Measurements from ENCODE around the gene MALT1.

The MALT1 gene

GRCh38 chr18:58635891-58636290 lies 35.4 kb upstream of the MALT1 start:
- Histone ChIP-seq H3K4me1 (ENCODE audit: control extremely low read depth in 1 of 4, control insufficient read depth in 4 of 4, insufficient read depth in 4 of 4, low read length in 3 of 4) (peaks cover 4 to 28% (median 9%) of the 10 kb centered on the region in 4 experiments), H3K36me3 (ENCODE audit: control insufficient read depth in 4 of 4, insufficient read depth in 4 of 4, low read length in 3 of 4) (no peaks in the 10 kb centered on the region), H3K27me3 (replicated peaks in 2 of 5; ENCODE audit: control insufficient read depth in 4 of 5, insufficient read depth in 5 of 5, low read length in 4 of 5) (no peaks in the 10 kb centered on the region), H3K9me3 (ENCODE audit: control extremely low read depth in 1 of 5, control insufficient read depth in 4 of 5, insufficient read depth in 2 of 5, low read depth in 1 of 5, low read length in 4 of 5) (no peaks in the 10 kb centered on the region), H3K27ac (ENCODE audit: insufficient read depth in 1 of 2, low read depth in 1 of 2, low read length in 2 of 2, poor library complexity in 1 of 2, severe bottlenecking in 2 of 2) (no peak overlapping the region), H3K4me3 (ENCODE audit: control insufficient read depth in 1 of 7, extremely low read depth in 1 of 7, insufficient read depth in 4 of 7, low read depth in 2 of 7, low read length in 6 of 7) (no peak overlapping the region)
- 82% methylated on average over 2 of the region's 4 CpGs for WGBS (ENCODE audit: insufficient coverage)
- ChIA-PET POLR2A (no interaction called here), CTCF (no interaction called here)
- DNase-seq: peak in 2 of 3 donors; percentile 10 to 29

GRCh38 chr18:58637197-58637596 lies 34.1 kb upstream of the MALT1 start:
- H3K9me3 ChIP-seq (ENCODE audit: control extremely low read depth in 1 of 5, control insufficient read depth in 4 of 5, insufficient read depth in 2 of 5, low read depth in 1 of 5, low read length in 4 of 5): no peaks in the 10 kb centered on the region
- H3K27me3 ChIP-seq (replicated peaks in 2 of 5; ENCODE audit: control insufficient read depth in 4 of 5, insufficient read depth in 5 of 5, low read length in 4 of 5): no peaks in the 10 kb centered on the region
- WGBS (ENCODE audit: insufficient coverage): 99% methylated on average over 6 of the region's 6 CpGs
- ChIA-PET POLR2A (interaction anchor here (0.6 kb wide), 1 partner anchor 36 kb away, joined by 3 read pairs; no protein-coding TSS in a partner anchor), CTCF (no interaction called here)
- no peak for DNase-seq
- no peak overlapping the region for H3K4me3 ChIP-seq (ENCODE audit: control insufficient read depth in 1 of 7, extremely low read depth in 1 of 7, insufficient read depth in 4 of 7, low read depth in 2 of 7, low read length in 6 of 7)
- H3K4me1 ChIP-seq (ENCODE audit: control extremely low read depth in 1 of 4, control insufficient read depth in 4 of 4, insufficient read depth in 4 of 4, low read length in 3 of 4): peaks cover 4 to 28% (median 9%) of the 10 kb centered on the region in 4 experiments
- no peaks in the 10 kb centered on the region for H3K36me3 ChIP-seq (ENCODE audit: control insufficient read depth in 4 of 4, insufficient read depth in 4 of 4, low read length in 3 of 4)
- H3K27ac ChIP-seq (ENCODE audit: insufficient read depth in 1 of 2, low read depth in 1 of 2, low read length in 2 of 2, poor library complexity in 1 of 2, severe bottlenecking in 2 of 2): no peak overlapping the region

- Histone ChIP-seq H3K4me3 (ENCODE audit: control insufficient read depth in 1 of 7, extremely low read depth in 1 of 7, insufficient read depth in 4 of 7, low read depth in 2 of 7, low read length in 6 of 7) (no peak overlapping the region), H3K4me1 (ENCODE audit: control extremely low read depth in 1 of 4, control insufficient read depth in 4 of 4, insufficient read depth in 4 of 4, low read length in 3 of 4) (peaks cover 4 to 28% (median 9%) of the 10 kb centered on the region in 4 experiments), H3K27me3 (replicated peaks in 2 of 5; ENCODE audit: control insufficient read depth in 4 of 5, insufficient read depth in 5 of 5, low read length in 4 of 5) (no peaks in the 10 kb centered on the region), H3K36me3 (ENCODE audit: control insufficient read depth in 4 of 4, insufficient read depth in 4 of 4, low read length in 3 of 4) (no peaks in the 10 kb centered on the region), H3K27ac (ENCODE audit: insufficient read depth in 1 of 2, low read depth in 1 of 2, low read length in 2 of 2, poor library complexity in 1 of 2, severe bottlenecking in 2 of 2) (no peak overlapping the region), H3K9me3 (ENCODE audit: control extremely low read depth in 1 of 5, control insufficient read depth in 4 of 5, insufficient read depth in 2 of 5, low read depth in 1 of 5, low read length in 4 of 5) (no peaks in the 10 kb centered on the region)
- POLR2A ChIA-PET: interaction anchor here (0.6 kb wide), 1 partner anchor 37 kb away, joined by 3 read pairs; no protein-coding TSS in a partner anchor
- DNase-seq: no peak
- CTCF ChIA-PET: no interaction called here
- WGBS (ENCODE audit: insufficient coverage): 85% methylated on average over 6 of the region's 6 CpGs
Measured at GRCh38 chr18:58637946-58638345, 33.3 kb upstream of the MALT1 start.

- Histone ChIP-seq H3K27me3 (replicated peaks in 2 of 5; ENCODE audit: control insufficient read depth in 4 of 5, insufficient read depth in 5 of 5, low read length in 4 of 5) (no peaks in the 10 kb centered on the region), H3K9me3 (ENCODE audit: control extremely low read depth in 1 of 5, control insufficient read depth in 4 of 5, insufficient read depth in 2 of 5, low read depth in 1 of 5, low read length in 4 of 5) (peaks cover 0 to 4% (median 0%) of the 10 kb centered on the region in 5 experiments), H3K27ac (ENCODE audit: insufficient read depth in 1 of 2, low read depth in 1 of 2, low read length in 2 of 2, poor library complexity in 1 of 2, severe bottlenecking in 2 of 2) (no peak overlapping the region), H3K36me3 (ENCODE audit: control insufficient read depth in 4 of 4, insufficient read depth in 4 of 4, low read length in 3 of 4) (no peaks in the 10 kb centered on the region), H3K4me3 (ENCODE audit: control insufficient read depth in 1 of 7, extremely low read depth in 1 of 7, insufficient read depth in 4 of 7, low read depth in 2 of 7, low read length in 6 of 7) (no peak overlapping the region), H3K4me1 (ENCODE audit: control extremely low read depth in 1 of 4, control insufficient read depth in 4 of 4, insufficient read depth in 4 of 4, low read length in 3 of 4) (peaks cover 4 to 28% (median 9%) of the 10 kb centered on the region in 4 experiments)
- ChIA-PET POLR2A (no interaction called here), CTCF (interaction anchor here (1.2 kb wide), 1 partner anchor 124 kb away, joined by 3 read pairs; no protein-coding TSS in a partner anchor)
- DNase-seq: peak; percentile 52 to 88 (median 80)
- WGBS (ENCODE audit: insufficient coverage): 40% methylated on average over 2 of the region's 2 CpGs
Measured at GRCh38 chr18:58638441-58638840, 32.8 kb upstream of the MALT1 start.

- no peak for DNase-seq
- Histone ChIP-seq H3K27ac (ENCODE audit: insufficient read depth in 1 of 2, low read depth in 1 of 2, low read length in 2 of 2, poor library complexity in 1 of 2, severe bottlenecking in 2 of 2) (no peak overlapping the region), H3K36me3 (ENCODE audit: control insufficient read depth in 4 of 4, insufficient read depth in 4 of 4, low read length in 3 of 4) (no peaks in the 10 kb centered on the region), H3K9me3 (ENCODE audit: control extremely low read depth in 1 of 5, control insufficient read depth in 4 of 5, insufficient read depth in 2 of 5, low read depth in 1 of 5, low read length in 4 of 5) (peaks cover 0 to 4% (median 0%) of the 10 kb centered on the region in 5 experiments), H3K4me3 (ENCODE audit: control insufficient read depth in 1 of 7, extremely low read depth in 1 of 7, insufficient read depth in 4 of 7, low read depth in 2 of 7, low read length in 6 of 7) (no peak overlapping the region), H3K27me3 (replicated peaks in 2 of 5; ENCODE audit: control insufficient read depth in 4 of 5, insufficient read depth in 5 of 5, low read length in 4 of 5) (no peaks in the 10 kb centered on the region), H3K4me1 (ENCODE audit: control extremely low read depth in 1 of 4, control insufficient read depth in 4 of 4, insufficient read depth in 4 of 4, low read length in 3 of 4) (peaks cover 4 to 28% (median 9%) of the 10 kb centered on the region in 4 experiments)
- ChIA-PET POLR2A (no interaction called here), CTCF (interaction anchor here (1.2 to 1.9 kb wide), 2 partner anchors 30 to 124 kb away, joined by 3 to 6 read pairs; no protein-coding TSS in a partner anchor)
- WGBS (ENCODE audit: insufficient coverage): 100% methylated on average over 2 of the region's 2 CpGs
Measured at GRCh38 chr18:58639237-58639636, 32.0 kb upstream of the MALT1 start.

- peaks cover 4 to 28% (median 9%) of the 10 kb centered on the region in 4 experiments for H3K4me1 ChIP-seq (ENCODE audit: control extremely low read depth in 1 of 4, control insufficient read depth in 4 of 4, insufficient read depth in 4 of 4, low read length in 3 of 4)
- ChIA-PET CTCF (interaction anchor here (1.2 to 1.9 kb wide), 2 partner anchors 29 to 123 kb away, joined by 3 to 6 read pairs; no protein-coding TSS in a partner anchor), POLR2A (no interaction called here)
- WGBS (ENCODE audit: insufficient coverage): 89% methylated on average over 3 of the region's 5 CpGs
- no peaks in the 10 kb centered on the region for H3K27me3 ChIP-seq (replicated peaks in 2 of 5; ENCODE audit: control insufficient read depth in 4 of 5, insufficient read depth in 5 of 5, low read length in 4 of 5)
- H3K4me3 ChIP-seq (ENCODE audit: control insufficient read depth in 1 of 7, extremely low read depth in 1 of 7, insufficient read depth in 4 of 7, low read depth in 2 of 7, low read length in 6 of 7): no peak overlapping the region
- no peaks in the 10 kb centered on the region for H3K36me3 ChIP-seq (ENCODE audit: control insufficient read depth in 4 of 4, insufficient read depth in 4 of 4, low read length in 3 of 4)
- no peak overlapping the region for H3K27ac ChIP-seq (ENCODE audit: insufficient read depth in 1 of 2, low read depth in 1 of 2, low read length in 2 of 2, poor library complexity in 1 of 2, severe bottlenecking in 2 of 2)
- H3K9me3 ChIP-seq (ENCODE audit: control extremely low read depth in 1 of 5, control insufficient read depth in 4 of 5, insufficient read depth in 2 of 5, low read depth in 1 of 5, low read length in 4 of 5): peaks cover 0 to 4% (median 3%) of the 10 kb centered on the region in 5 experiments
- DNase-seq: no peak
Measured at GRCh38 chr18:58639751-58640427, 31.4 kb upstream of the MALT1 start.

- 93% methylated on average over 3 of the region's 4 CpGs for WGBS (ENCODE audit: insufficient coverage)
- POLR2A ChIA-PET: no interaction called here
- peaks cover 0 to 5% (median 3%) of the 10 kb centered on the region in 5 experiments for H3K9me3 ChIP-seq (ENCODE audit: control extremely low read depth in 1 of 5, control insufficient read depth in 4 of 5, insufficient read depth in 2 of 5, low read depth in 1 of 5, low read length in 4 of 5)
- H3K4me3 ChIP-seq (ENCODE audit: control insufficient read depth in 1 of 7, extremely low read depth in 1 of 7, insufficient read depth in 4 of 7, low read depth in 2 of 7, low read length in 6 of 7): no peak overlapping the region
- no peak for DNase-seq
- no peaks in the 10 kb centered on the region for H3K36me3 ChIP-seq (ENCODE audit: control insufficient read depth in 4 of 4, insufficient read depth in 4 of 4, low read length in 3 of 4)
- H3K27me3 ChIP-seq (replicated peaks in 2 of 5; ENCODE audit: control insufficient read depth in 4 of 5, insufficient read depth in 5 of 5, low read length in 4 of 5): no peaks in the 10 kb centered on the region
- H3K27ac ChIP-seq (ENCODE audit: insufficient read depth in 1 of 2, low read depth in 1 of 2, low read length in 2 of 2, poor library complexity in 1 of 2, severe bottlenecking in 2 of 2): no peak overlapping the region
- CTCF ChIA-PET: interaction anchor here (1.9 kb wide), 1 partner anchor 29 kb away, joined by 6 read pairs; no protein-coding TSS in a partner anchor
- H3K4me1 ChIP-seq (ENCODE audit: control extremely low read depth in 1 of 4, control insufficient read depth in 4 of 4, insufficient read depth in 4 of 4, low read length in 3 of 4): peaks cover 4 to 28% (median 8%) of the 10 kb centered on the region in 4 experiments
Measured at GRCh38 chr18:58640428-58640805, 30.8 kb upstream of the MALT1 start.
